Epithelial cell of prostate (primary cell): ENCODE data around the gene IL22.
"Not testable (repeated sequence)": the region's sequence is repeated elsewhere in the genome, so short reads cannot be mapped to it uniquely, and the experiment has no call there.

Source experiments
- DNase-seq: peaks from one replicate; pipeline ENCODE4 v3.0.0-alpha.2; 2011; ENCODE audit warnings: low read depth, low spot score
- H3K27ac ChIP-seq: fragments of 450-650 bp; 2 replicates; pipeline ENCODE4 v1.5.1; 2017; ENCODE audit warnings: mild to moderate bottlenecking

The IL22 gene

DNA sequence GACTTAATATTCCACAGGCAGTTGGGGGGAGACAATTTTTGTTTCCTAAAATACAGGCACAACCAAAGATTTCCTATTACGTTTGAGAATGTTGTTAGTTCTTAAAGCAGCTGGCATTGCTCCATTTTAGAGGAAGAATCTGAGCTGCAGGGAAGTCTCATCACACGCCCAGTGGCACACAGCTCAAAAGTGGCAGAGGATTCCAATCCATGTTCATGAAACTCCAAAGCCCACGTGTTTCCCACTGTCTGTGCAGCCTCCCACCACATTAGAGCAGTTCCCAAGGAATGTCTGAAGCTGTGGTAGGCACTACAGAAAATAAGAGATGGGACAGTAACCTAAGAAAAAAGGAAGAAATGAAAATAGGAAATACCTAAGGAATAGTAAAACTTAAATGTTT, 21.7 kb downstream of the IL22 start:
- H3K27ac ChIP-seq, result no peak overlapping the region

DNA sequence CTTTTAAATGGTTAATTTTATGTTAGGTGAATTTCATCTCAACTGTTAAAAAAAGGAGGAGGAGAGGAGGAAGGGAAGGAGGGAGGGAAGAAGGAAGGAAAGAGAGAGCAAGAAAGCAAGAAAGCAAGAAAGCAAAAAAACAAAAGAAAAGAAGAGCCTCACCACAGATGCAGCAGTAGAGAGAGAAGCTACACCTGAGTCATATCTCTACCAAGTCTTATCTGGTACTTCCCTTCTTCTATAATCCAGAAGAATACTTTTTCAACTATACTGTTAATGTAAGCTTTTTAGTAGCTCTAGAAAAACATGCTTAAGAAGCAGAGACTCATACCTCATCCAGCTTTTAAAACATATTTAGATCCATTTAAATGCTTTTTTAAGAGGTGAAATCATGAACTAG, 22.2 kb downstream of the IL22 start:
- DNase-seq, result no peak
- no peak overlapping the region for H3K27ac ChIP-seq

More for the DNA sequence above, 21.7 kb downstream of the IL22 start:
- DNase-seq, result no peak

- DNase-seq, result peak; percentile 8
- no peak overlapping the region for H3K27ac ChIP-seq
These were observed 23.4 kb downstream of the IL22 start for GRCh38 chr12:68229956-68230355.

GRCh38 chr12:68227356-68227755, 26.0 kb downstream of the IL22 start:
- DNase-seq, result no peak
- no peak overlapping the region for H3K27ac ChIP-seq

- H3K27ac ChIP-seq, result no peak within 1 kb of the TSS
- DNase-seq, result no peak
These were observed 27.6 kb downstream of the IL22 start, which contains the start of gene IL26 for GRCh38 chr12:68225576-68226476. TSS of gene IL26 (minus strand) at chr12:68225810. CDS start at chr12:68225756, 54 bp downstream.

- DNase-seq, result peak; percentile 73
These were observed 28.7 kb downstream of the IL22 start for GRCh38 chr12:68224613-68225285.

GRCh38 chr12:68223067-68223747, 30.2 kb downstream of the IL22 start:
- peak; percentile 45 for DNase-seq
- H3K27ac ChIP-seq, result no peak overlapping the region

More at GRCh38 chr12:68224613-68225285, 28.7 kb downstream of the IL22 start:
- H3K27ac ChIP-seq, result no peak overlapping the region

DNA sequence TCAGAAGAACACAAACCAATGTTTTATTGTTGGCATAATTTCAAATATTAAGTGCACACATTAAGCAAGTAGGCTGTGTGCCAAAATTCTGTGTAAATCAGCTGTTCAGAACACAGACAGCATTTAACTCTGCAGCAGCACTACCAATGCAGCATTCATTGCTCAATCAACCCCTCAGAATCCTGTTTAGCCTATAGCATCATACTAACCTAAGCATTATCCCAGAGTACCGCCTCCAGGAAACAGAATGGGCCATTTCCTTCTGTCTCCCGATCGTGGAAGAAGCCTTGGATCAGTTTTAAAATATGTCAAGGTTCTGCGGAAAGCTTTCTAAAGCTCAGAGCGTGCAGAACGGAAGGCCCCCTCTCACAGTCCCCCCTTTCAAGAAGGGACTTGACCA, 31.1 kb downstream of the IL22 start:
- DNase-seq, result no peak
- H3K27ac ChIP-seq, result no peak overlapping the region

DNA sequence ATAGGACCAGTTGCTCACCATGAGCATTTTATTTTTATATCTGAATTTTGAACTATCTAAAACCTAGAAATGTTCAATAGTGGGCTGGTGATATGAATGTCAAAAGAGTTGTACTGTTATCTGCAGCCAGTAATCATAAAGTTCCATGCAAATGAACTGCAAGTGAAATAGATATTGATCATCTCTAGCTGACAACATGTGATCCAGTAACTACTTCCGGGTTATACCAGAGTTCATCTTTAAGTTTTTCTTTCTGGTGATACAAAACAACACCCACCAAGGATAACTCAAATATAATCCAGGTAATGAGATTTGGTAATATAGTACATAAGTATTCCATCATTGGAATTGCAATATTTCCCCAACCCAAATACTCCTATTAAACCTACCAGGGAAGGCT, 31.9 kb downstream of the IL22 start:
- H3K27ac ChIP-seq, result no peak overlapping the region
- DNase-seq, result no peak

DNA sequence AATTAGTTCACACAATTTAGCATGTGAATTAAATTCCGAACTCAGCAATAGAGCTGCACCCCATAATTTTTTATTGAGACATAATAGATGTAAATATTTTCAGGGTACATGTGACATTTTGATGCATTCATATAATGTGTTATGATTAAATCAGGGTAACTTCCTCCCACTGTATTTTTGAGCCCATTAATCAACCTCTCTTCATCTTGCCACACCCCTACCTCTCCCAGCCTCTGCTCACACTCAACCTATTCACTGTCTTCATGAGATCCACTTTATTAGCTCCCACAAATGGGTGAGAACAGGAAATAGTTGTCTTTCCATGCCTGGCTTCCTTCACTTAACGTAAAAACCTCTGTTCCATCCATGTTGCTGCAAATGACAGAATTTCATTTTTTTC, 42.5 kb downstream of the IL22 start:
- no peak for DNase-seq
- no peak overlapping the region for H3K27ac ChIP-seq

DNA sequence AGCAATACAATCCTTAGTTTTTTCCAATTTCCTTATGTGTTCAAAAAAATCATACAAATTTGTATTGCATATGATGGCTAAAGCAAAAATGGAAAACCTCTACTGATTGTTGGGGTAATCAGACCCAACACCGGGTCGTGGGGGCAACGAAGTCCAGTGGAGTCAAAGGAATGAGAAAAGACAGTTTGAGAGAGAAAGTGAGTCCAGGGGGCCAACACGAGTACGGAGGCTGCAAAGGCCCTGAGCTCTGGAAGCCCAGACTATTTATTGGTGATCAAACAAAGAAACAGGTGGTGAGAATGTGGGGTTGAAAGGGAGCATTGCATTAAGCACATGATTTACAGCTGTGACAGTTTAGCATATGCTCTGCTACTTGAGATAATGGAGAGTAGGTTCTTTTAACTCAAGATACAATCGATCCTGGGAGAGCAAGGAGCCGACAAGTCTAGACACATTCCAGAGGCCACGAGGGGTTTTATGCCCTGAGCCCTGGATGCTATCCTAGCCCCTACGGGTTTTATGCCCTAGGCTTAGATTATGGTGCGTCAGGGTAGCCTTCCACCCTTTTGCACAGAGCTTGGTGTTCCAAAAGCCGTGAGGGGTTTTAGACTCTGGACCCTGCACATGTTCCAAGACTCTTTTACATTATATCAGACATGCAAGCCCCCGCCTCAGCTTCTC, 44.2 kb downstream of the IL22 start:
- DNase-seq, H3K27ac ChIP-seq: not testable (repeated sequence)

GRCh38 chr12:68207276-68207675, 46.1 kb downstream of the IL22 start:
- DNase-seq, result no peak
- no peak overlapping the region for H3K27ac ChIP-seq

DNA sequence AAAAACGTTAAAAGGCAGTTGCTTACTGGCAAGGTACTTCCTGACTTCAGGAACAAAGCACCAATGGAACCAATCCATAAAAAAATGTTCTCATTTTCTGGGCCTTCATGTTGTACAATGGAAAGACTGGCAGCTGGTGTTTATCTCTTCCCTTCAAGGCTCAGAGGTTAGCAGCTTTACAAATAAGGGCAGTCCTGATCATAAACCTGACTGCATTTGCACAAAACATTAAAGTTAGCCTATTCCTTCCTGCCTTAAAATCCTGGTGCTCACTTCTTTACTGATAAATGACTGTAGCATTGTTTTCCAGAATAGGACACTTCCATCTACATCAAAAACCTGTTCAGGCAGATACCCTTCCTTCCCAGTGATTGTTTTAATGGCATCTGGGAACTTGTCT, 47.0 kb downstream of the IL22 start:
- no peak overlapping the region for H3K27ac ChIP-seq
- no peak for DNase-seq

DNA sequence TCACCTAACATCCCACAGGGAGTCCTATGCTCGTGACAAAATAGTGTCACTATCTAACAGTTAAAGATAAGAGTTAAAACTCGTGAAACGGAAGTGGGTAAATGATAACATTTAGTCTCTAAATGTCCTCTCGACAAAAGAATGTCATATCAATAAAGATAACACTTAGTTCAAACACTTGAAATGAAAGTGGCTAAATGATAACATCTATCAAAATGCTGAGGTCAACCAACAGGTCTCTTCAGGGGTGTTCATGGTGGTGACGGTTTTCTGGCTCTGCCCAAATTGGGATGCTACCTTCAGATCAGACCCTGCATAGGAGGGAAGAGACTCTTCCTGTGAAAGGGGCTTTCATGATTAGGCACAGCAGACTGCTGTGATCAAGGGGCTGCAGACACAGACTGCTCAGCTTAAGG, 49.9 kb downstream of the IL22 start:
- no peak for DNase-seq
- H3K27ac ChIP-seq, result no peak overlapping the region

DNA sequence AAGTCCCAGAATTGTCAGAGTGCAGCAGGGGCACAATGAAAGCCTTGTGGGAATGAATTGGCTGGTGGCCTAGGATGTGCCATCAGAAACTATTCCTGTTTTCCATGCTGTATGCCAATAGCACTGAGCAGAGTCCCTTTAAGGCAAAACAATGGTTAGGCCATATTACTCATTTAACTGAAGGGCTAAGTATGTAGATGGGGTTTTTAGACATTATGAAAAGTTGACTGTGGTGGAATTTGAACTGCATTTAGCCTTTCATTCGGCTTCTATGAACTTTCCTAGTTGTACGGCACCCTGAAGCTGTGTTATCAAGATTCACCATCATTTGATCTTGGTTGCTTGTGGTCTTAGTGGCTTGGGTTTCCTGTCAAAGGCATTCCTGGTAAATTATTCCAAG, 52.5 kb downstream of the IL22 start:
- H3K27ac ChIP-seq, result no peak overlapping the region

DNA sequence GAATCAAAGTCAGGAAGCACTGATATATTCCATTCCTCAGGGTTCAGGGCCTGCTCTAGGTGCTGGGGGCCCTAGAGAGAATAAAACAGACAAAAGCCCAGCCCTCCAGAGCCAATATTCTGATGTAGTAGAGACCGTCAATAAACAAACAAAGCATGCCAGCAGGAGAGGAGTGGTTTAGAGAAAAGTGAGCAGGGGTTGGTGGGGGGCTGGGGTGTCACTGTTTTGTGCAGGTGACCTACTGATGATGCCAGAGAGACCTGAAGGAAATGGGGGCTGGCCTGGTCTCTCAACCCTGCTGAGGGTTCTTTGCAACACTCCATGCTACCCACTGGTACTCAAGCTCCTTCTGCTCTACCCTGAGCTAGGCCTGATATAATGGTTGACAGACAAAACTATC, 54.3 kb downstream of the IL22 start:
- H3K27ac ChIP-seq, result no peak overlapping the region
- DNase-seq, result no peak

More for the DNA sequence above, 52.5 kb downstream of the IL22 start:
- no peak for DNase-seq

- no peak for DNase-seq
- no peak overlapping the region for H3K27ac ChIP-seq
These were observed 54.8 kb downstream of the IL22 start for GRCh38 chr12:68198507-68199086.
